Tibial nerve (tissue), 4 donors: ENCODE measurements around the gene EYA3.

Source experiments
- EP300 ChIP-seq, 2 donors: sonication (generic); formaldehyde crosslinking; IDR thresholded peaks; one replicate each; pipeline ENCODE4 v1.6.1; 2017; ENCODE audit warnings: antibody characterized with exemption in 2 of 2, mild to moderate bottlenecking in 1 of 2
- POLR2A ChIP-seq, 2 donors: fragments of 450-650 bp; IDR thresholded peaks; one replicate each; pipeline ENCODE4 v1.6.1; 2017; ENCODE audit warnings: antibody characterized with exemption in 2 of 2, mild to moderate bottlenecking in 2 of 2, moderate library complexity in 2 of 2
- TF ChIP-seq, protein P1 (sequence below), 5 experiments: fragments of 200-600 bp in 3 of 5; fragments of 450-650 bp in 2 of 5; sonication (generic) in 3 of 5; IDR thresholded peaks; one replicate each; pipeline ENCODE4 v1.5.1; 2016 to 2019; ENCODE audit warnings: antibody characterized with exemption in 5 of 5, mild to moderate bottlenecking in 3 of 5, moderate library complexity in 2 of 5

DNA sequence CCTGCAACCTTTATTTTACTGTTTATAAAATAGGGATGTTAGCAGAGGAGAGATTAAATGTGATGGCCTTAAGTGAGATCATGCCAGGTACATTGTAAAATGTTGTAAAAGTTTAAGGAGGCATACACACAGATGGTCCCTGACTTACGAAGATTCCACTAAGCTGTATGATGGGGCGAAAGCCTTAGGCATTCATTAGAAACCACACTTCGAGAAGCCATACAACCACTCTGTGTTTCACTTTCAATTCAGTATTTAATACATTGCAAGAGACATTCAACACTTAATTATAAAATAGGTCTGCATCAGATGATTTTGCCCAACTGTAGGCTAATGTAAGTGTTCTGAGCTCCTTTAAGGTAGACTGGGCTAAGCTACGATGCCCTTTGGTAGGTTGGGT, 149.9 kb downstream of the EYA3 start:
- TF ChIP-seq, protein P1, sequence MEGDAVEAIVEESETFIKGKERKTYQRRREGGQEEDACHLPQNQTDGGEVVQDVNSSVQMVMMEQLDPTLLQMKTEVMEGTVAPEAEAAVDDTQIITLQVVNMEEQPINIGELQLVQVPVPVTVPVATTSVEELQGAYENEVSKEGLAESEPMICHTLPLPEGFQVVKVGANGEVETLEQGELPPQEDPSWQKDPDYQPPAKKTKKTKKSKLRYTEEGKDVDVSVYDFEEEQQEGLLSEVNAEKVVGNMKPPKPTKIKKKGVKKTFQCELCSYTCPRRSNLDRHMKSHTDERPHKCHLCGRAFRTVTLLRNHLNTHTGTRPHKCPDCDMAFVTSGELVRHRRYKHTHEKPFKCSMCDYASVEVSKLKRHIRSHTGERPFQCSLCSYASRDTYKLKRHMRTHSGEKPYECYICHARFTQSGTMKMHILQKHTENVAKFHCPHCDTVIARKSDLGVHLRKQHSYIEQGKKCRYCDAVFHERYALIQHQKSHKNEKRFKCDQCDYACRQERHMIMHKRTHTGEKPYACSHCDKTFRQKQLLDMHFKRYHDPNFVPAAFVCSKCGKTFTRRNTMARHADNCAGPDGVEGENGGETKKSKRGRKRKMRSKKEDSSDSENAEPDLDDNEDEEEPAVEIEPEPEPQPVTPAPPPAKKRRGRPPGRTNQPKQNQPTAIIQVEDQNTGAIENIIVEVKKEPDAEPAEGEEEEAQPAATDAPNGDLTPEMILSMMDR (IDR thresholded peaks at IDR 0.05): no peak
- TF ChIP-seq EP300 (IDR thresholded peaks at IDR 0.05) (no peak), POLR2A (IDR thresholded peaks at IDR 0.05) (no peak)
